ENCODE data around the gene CROCC. TPM values are rescaled to one million over a fixed set of nuclear protein-coding genes. Genes with fewer than 3 reads are reported as not detected.
"Not testable (repeated sequence)": the region's sequence is repeated elsewhere in the genome, so short reads cannot be mapped to it uniquely, and the experiment has no call there.

Gene CROCC
- total RNA-seq, 2 donors from 2014 or later = 6.9 to 21.6 TPM

DNA sequence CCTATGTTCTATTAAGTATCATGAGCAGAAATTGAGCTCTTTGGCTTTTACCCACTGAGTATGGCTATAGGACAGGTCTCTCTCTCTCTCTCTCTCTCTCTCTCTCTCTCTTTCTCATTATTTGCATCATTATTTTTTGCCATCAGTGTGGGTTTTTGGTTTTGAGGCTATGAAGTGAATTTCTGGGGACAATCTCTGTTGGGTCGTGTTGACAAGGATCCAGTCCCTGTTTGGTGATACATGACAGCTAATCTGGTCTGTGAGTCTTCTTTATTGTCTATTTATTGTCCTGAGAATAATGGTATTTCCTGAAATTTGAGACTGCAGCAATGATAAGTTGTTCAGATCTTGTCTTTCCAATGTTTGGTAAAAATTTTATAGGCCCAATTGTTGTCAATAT, 24.1 kb upstream of the CROCC start:
- H3K9ac ChIP-seq (ENCODE audit: low read depth in 2 of 2, low read length in 2 of 2); H3K27me3 ChIP-seq; H3K9me3 ChIP-seq; DNase-seq; H3K36me3 ChIP-seq; H3K27ac ChIP-seq; intact Hi-C loops (cut with DNase I); H3K4me1 ChIP-seq; H3K4me3 ChIP-seq: not testable (repeated sequence)

GRCh38 chr1:16898298-16898697, 23.4 kb upstream of the CROCC start:
- intact Hi-C loops (cut with DNase I); H3K9me3 ChIP-seq; DNase-seq; H3K9ac ChIP-seq (ENCODE audit: low read depth in 2 of 2, low read length in 2 of 2); H3K36me3 ChIP-seq; H3K27ac ChIP-seq; H3K4me3 ChIP-seq; H3K4me1 ChIP-seq; H3K27me3 ChIP-seq: not testable (repeated sequence)

DNA sequence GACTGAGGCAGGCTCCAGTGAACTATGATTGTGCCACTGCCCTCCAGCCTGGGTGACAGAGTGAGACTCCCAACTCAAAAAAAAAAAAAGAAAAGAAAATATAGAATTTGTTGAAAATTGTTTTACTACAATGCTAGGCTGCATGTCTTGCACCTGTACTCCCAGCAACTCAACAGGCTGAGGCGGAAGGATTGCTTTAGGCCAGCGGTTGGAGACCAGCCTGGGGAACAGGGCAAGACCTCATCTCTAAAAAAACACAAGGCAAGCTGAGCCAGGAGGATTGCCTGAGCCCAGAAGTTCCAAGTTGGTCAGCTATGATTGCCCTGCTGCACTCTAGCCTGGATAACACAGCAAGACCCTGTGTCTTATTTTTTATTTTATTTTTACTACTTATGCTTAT, 22.7 kb upstream of the CROCC start:
- H3K4me3 ChIP-seq; H3K4me1 ChIP-seq; H3K9me3 ChIP-seq; DNase-seq; H3K27ac ChIP-seq; H3K36me3 ChIP-seq; H3K27me3 ChIP-seq; H3K9ac ChIP-seq (ENCODE audit: low read depth in 2 of 2, low read length in 2 of 2); intact Hi-C loops (cut with DNase I): not testable (repeated sequence)

DNA sequence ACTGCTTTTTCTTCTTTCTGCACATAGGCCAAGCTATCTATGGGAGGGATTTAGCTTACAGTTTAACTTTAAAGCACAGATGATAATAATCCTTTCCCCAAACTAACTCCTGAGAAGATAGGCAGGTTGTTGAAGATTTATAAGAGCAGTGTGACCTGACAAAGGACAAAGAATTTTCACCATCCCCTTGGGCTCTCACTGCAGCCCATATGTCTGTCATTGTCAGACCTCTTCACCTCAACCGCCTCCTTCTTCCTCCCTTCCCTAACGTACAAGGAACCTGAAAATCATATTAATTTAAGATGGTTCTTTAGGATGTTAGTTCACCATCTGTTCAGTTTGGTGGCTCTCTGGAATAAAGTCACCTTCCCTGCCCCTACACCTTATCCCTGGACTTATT, 21.0 kb upstream of the CROCC start:
- Histone ChIP-seq H3K4me1 (no peaks in the 10 kb centered on the region), H3K36me3 (no peaks in the 10 kb centered on the region), H3K9me3 (no peaks in the 10 kb centered on the region), H3K27me3 (no peaks in the 10 kb centered on the region), H3K9ac (ENCODE audit: low read depth in 2 of 2, low read length in 2 of 2) (no peak overlapping the region), H3K4me3 (no peak overlapping the region), H3K27ac (no peak overlapping the region)
- intact Hi-C loops (cut with DNase I) = no loop called here
- TF ChIP-seq, protein P1, sequence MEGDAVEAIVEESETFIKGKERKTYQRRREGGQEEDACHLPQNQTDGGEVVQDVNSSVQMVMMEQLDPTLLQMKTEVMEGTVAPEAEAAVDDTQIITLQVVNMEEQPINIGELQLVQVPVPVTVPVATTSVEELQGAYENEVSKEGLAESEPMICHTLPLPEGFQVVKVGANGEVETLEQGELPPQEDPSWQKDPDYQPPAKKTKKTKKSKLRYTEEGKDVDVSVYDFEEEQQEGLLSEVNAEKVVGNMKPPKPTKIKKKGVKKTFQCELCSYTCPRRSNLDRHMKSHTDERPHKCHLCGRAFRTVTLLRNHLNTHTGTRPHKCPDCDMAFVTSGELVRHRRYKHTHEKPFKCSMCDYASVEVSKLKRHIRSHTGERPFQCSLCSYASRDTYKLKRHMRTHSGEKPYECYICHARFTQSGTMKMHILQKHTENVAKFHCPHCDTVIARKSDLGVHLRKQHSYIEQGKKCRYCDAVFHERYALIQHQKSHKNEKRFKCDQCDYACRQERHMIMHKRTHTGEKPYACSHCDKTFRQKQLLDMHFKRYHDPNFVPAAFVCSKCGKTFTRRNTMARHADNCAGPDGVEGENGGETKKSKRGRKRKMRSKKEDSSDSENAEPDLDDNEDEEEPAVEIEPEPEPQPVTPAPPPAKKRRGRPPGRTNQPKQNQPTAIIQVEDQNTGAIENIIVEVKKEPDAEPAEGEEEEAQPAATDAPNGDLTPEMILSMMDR (IDR thresholded peaks at IDR 0.05) = no peak
- no peak for DNase-seq

DNA sequence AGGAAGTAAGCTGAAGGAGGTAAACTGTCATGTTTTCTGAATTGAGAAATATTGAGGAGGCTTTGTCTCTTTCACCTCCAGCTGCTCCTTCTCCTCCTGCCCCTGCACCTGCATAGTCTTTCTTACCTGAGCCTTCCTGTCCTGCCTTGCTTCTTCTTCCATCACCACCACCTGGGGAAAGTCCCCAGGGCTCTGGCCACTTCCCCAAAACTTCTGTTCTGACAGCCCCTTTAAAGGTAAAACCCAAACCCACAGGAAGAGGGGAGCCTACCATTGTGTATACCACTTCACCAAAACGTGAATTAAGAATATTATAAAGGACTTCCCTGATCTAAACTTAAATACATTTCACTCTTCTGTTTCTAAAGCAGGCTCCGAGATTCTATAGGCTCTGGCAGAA, 20.4 kb upstream of the CROCC start:
- intact Hi-C loops (cut with DNase I) = not testable (repeated sequence)

GRCh38 chr1:16903054-16903453, 18.7 kb upstream of the CROCC start:
- DNase-seq = no peak
- Histone ChIP-seq H3K27me3 (no peaks in the 10 kb centered on the region), H3K4me3 (no peak overlapping the region), H3K9ac (ENCODE audit: low read depth in 2 of 2, low read length in 2 of 2) (peak overlapping the region in 1 of 2 donors; percentile 24), H3K27ac (no peak overlapping the region), H3K4me1 (no peaks in the 10 kb centered on the region), H3K9me3 (no peaks in the 10 kb centered on the region), H3K36me3 (no peaks in the 10 kb centered on the region)
- intact Hi-C loops (cut with DNase I) = no loop called here
- TF ChIP-seq, protein P1 (IDR thresholded peaks at IDR 0.05) = no peak

More for the DNA sequence above, 20.4 kb upstream of the CROCC start:
- H3K27ac ChIP-seq; H3K36me3 ChIP-seq; H3K9me3 ChIP-seq; DNase-seq; H3K27me3 ChIP-seq; H3K9ac ChIP-seq (ENCODE audit: low read depth in 2 of 2, low read length in 2 of 2); H3K4me1 ChIP-seq; H3K4me3 ChIP-seq: not testable (repeated sequence)

GRCh38 chr1:16903458-16903796, 18.3 kb upstream of the CROCC start:
- H3K4me3 ChIP-seq = peak overlapping the region; percentile 51

More at GRCh38 chr1:16903458-16903796, 18.3 kb upstream of the CROCC start:
- TF ChIP-seq, protein P1 (IDR thresholded peaks at IDR 0.05) = no peak
- no peak for DNase-seq
- Histone ChIP-seq H3K4me1 (no peaks in the 10 kb centered on the region), H3K9ac (ENCODE audit: low read depth in 2 of 2, low read length in 2 of 2) (peak overlapping the region in 1 of 2 donors; percentile 87), H3K36me3 (no peaks in the 10 kb centered on the region), H3K27me3 (no peaks in the 10 kb centered on the region), H3K27ac (peak overlapping the region; percentile 98), H3K9me3 (no peaks in the 10 kb centered on the region)
- intact Hi-C loops (cut with DNase I) = no loop called here
